Stimulated activated CD8-positive, alpha-beta memory T cell treated with anti-CD3 and anti-CD28 coated beads, Interleukin-4, amount 100 ng/mL, for 48 hours (primary cell): Measurements from ENCODE around the gene PXDN.

Source experiments
- DNase-seq: peaks from one replicate; pipeline ENCODE4 v3.0.0-alpha.2; 2020

Gene PXDN

GRCh38 chr2:1751767-1752725, 7.7 kb upstream of the PXDN start:
- DNase-seq, result no peak

GRCh38 chr2:1750933-1751766, 6.8 kb upstream of the PXDN start:
- peak; percentile 65 for DNase-seq

- no peak for DNase-seq
These were observed 6.1 kb upstream of the PXDN start for GRCh38 chr2:1750270-1750932.

GRCh38 chr2:1749489-1750119, 5.3 kb upstream of the PXDN start:
- DNase-seq, result no peak

- no peak for DNase-seq
These were observed 4.6 kb upstream of the PXDN start for GRCh38 chr2:1748741-1749488.

- no peak for DNase-seq
These were observed 3.9 kb upstream of the PXDN start for GRCh38 chr2:1748176-1748740.

- no peak for DNase-seq
These were observed 3.0 kb upstream of the PXDN start for GRCh38 chr2:1747065-1747941.

GRCh38 chr2:1746174-1747064, 2.1 kb upstream of the PXDN start:
- DNase-seq, result no peak

- no peak for DNase-seq
These were observed 1.1 kb upstream of the PXDN start for GRCh38 chr2:1745171-1746023.

- DNase-seq, result no peak
These were observed 217 bp downstream of the PXDN start for GRCh38 chr2:1744151-1744445.

- DNase-seq, result no peak
These were observed 742 bp downstream of the PXDN start for GRCh38 chr2:1743396-1744150.

GRCh38 chr2:1742681-1743395, 1.5 kb downstream of the PXDN start:
- peak; percentile 34 for DNase-seq

- no peak for DNase-seq
These were observed 2.0 kb downstream of the PXDN start for GRCh38 chr2:1742301-1742680.

- DNase-seq, result no peak
These were observed 2.5 kb downstream of the PXDN start for GRCh38 chr2:1741851-1742250.

GRCh38 chr2:1740716-1741589, 3.4 kb downstream of the PXDN start:
- DNase-seq, result no peak
